ENCODE results near the gene STK32A.
"Not testable (repeated sequence)": the region's sequence is repeated elsewhere in the genome, so short reads cannot be mapped to it uniquely, and the experiment has no call there.

The STK32A gene

GRCh38 chr5:147348451-147348850, 113.6 kb downstream of the STK32A start:
- DNase-seq: no peak

GRCh38 chr5:147349241-147349640, 114.4 kb downstream of the STK32A start:
- no peak for DNase-seq

GRCh38 chr5:147359101-147359500, 124.3 kb downstream of the STK32A start:
- DNase-seq: no peak

GRCh38 chr5:147359581-147359980, 124.8 kb downstream of the STK32A start:
- no peak for DNase-seq

GRCh38 chr5:147360816-147361215, 126.0 kb downstream of the STK32A start:
- DNase-seq: no peak

GRCh38 chr5:147361441-147362175, 126.8 kb downstream of the STK32A start:
- no peak for DNase-seq

GRCh38 chr5:147367381-147367780, 132.6 kb downstream of the STK32A start:
- DNase-seq: not testable (repeated sequence)

- DNase-seq: peak; percentile 34
Measured at GRCh38 chr5:147369742-147370374, 135.0 kb downstream of the STK32A start.

GRCh38 chr5:147371290-147371689, 136.5 kb downstream of the STK32A start:
- DNase-seq: no peak

GRCh38 chr5:147372191-147372590, 137.4 kb downstream of the STK32A start:
- DNase-seq: no peak

- no peak for DNase-seq
Measured at GRCh38 chr5:147373328-147373727, 138.5 kb downstream of the STK32A start.

GRCh38 chr5:147375151-147375550, 140.3 kb downstream of the STK32A start:
- DNase-seq: no peak

GRCh38 chr5:147377682-147378081, 142.9 kb downstream of the STK32A start:
- DNase-seq: no peak

GRCh38 chr5:147381555-147381954, 146.7 kb downstream of the STK32A start:
- no peak for DNase-seq

GRCh38 chr5:147382776-147383175, 147.9 kb downstream of the STK32A start:
- DNase-seq: no peak

GRCh38 chr5:147384346-147385193, 149.7 kb downstream of the STK32A start:
- DNase-seq: no peak

- no peak for DNase-seq
Measured at GRCh38 chr5:147387109-147387508, 152.3 kb downstream of the STK32A start.

GRCh38 chr5:147388184-147389108, 153.6 kb downstream of the STK32A start:
- no peak for DNase-seq

GRCh38 chr5:147390654-147391225, 155.9 kb downstream of the STK32A start:
- DNase-seq: no peak

- no peak for DNase-seq
Measured at GRCh38 chr5:147391781-147392180, 157.0 kb downstream of the STK32A start.

GRCh38 chr5:147393874-147394672, 159.2 kb downstream of the STK32A start:
- DNase-seq: no peak
